Measurements from ENCODE around the gene GPRIN2. TPM values are rescaled to one million over a fixed set of nuclear protein-coding genes. Genes with fewer than 3 reads are reported as not detected.

Gene GPRIN2
- total RNA-seq, 1 experiment from 2014 or later: 1.6 TPM

DNA sequence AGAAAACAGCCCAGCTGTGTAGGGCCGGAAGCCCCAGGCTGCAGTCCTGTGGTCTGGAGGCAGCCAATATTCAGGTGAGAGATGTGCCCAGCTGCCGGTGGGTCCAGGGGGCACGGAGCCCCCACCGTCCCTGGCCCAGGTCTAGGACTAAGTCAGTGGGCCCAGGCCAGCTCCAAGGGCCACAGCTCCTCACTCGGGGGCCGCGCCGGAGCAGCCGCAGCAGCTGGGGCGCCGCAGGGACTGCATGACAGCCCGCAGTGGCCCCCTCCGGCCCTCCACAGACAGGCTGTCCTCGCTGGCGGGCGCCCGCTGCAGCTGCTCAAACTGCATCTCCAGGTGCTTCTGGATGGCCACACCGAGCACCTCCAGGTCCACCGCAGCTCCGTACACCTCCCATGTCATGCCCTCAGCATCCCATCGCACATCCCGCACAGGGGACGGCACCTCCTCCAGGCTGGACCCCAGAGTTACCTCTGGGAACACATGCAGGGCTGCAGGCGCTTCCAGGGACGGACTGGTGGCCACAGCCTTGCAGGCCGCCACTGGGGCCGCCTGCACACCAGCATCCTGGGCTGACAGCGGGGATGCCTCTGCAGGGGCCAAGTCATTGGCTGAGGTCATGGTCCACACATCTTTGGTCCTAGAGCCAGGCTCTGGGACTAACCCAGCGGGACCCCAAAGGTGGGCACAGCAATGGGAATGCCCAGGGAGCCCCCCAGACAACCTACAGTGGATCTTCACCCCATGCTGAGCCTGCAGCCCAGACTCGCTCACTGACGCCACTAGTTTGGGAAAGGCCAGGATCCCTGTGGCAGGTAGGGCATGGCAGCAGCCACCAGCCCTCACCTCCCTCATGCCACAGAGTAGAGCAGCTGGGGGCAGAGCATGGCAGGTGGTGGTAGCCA lies 7.0 kb downstream of the GPRIN2 start:
- no peak for DNase-seq (ENCODE audit: low read depth)

DNA sequence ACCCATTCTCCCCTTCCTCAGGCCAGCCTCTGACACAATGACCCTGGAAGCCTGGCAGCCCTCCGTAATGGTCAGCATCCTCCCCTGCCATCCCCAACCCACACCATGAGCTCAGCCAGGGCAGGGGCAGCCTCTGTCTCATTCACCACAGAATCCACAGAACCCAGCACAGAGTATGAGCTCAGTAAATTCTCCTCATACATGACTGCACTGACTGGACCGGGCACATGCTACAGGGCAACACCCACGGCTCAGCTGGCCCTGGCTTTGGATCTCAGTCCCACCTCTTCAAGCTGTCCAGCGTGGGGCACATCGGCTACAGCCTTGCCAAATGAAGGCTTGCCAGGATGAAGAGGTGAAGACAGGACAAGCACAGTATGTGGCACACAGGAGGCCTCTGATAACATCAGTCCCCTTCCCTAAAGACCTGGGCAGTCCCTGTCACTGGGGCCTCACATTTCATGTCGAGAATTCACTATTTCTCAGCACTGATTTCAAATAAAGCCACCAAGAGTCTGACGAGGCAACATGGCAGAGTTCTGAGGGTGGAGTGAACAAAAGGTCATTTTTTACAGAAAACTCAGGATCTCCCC lies 7.9 kb downstream of the GPRIN2 start:
- DNase-seq (ENCODE audit: low read depth): peak; percentile 45

DNA sequence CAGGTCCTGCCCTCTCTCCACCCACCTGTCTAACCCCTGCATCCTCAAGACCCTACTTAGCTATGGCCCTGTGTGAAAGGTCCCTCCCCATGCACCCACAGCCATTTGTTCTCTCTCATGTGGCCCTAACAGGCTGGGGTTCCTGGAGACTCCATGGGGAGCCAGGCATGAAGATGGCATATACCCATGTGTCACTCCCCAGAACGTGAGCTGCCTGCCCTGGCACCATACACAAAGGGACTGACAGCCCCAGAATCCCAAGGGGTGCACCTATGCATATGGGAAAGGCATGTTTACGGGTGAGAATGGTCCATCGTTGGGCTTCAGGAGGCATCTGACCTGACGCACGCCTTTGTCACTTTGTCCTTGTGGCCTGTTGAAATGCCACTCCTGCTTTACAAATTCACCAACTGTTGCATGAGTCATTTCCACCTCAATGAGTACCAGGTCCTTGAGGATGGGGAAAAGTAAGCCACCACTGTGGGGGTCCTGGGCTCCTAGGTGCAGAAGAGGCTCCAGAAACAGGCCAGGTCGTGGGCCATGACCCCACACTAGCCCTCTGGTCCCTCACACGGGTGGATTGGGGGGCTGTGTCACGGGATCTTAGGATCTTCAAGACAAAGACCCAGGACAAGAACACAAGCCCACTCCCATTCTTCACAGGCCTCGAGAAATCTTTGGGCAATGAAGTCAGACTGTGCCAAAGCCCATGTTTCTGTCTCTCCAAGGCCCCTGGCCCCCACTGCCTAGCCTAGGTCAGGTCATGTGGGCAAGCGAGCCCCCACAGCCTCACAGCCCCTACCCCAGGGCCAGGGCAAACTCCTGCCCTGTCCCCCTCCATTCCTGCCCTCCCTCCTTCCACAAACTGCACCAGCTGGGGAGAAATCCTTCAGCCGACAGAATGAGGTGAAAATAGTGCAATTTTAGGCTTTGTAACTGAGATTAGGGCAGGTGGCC lies 8.6 kb downstream of the GPRIN2 start:
- peak; percentile 34 for DNase-seq (ENCODE audit: low read depth)

DNA sequence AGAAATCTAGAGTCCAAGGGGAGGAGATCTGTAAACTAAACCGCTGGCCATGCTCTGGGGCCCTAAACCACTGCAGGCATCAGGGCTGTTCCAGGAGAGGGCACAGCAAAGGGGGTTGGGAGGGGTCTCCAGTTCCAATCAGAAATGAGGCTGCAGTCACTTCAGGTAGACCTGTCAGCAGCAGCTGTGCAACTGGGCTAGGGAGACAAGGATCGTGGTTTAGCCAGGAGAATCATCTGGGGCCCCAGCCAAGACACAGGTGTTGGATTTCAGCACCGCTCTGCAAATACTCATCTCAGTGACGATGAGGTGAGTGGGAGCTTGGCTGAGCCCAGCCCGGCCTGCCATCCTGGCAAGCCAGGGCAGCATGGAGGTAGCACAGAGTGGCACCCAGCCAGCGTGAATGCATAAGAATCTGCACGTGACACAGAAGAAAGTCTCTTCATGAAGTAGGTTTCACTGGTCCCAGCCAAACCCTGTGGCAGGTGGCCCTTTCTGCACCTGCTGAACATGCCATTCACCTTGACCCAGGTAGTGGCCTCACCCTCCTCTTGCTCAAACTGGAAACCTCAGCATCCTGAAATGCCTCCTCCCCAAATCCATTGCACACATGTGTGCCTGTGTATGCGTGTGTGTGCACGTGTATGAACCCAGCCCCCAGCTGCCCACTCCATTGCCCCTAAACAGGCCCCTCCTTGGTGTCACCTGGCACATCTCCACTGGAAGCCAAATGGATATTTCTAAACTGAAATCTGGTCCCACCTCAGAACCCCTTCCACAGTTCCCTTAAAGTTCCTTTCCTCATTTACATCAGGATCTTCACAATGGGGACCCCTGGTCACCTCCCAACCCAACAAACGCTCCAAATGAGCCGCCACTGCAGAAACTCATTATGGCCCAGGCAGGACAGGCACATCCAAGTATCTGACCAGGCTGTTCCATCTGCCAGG lies 9.6 kb downstream of the GPRIN2 start:
- DNase-seq (ENCODE audit: low read depth): no peak

DNA sequence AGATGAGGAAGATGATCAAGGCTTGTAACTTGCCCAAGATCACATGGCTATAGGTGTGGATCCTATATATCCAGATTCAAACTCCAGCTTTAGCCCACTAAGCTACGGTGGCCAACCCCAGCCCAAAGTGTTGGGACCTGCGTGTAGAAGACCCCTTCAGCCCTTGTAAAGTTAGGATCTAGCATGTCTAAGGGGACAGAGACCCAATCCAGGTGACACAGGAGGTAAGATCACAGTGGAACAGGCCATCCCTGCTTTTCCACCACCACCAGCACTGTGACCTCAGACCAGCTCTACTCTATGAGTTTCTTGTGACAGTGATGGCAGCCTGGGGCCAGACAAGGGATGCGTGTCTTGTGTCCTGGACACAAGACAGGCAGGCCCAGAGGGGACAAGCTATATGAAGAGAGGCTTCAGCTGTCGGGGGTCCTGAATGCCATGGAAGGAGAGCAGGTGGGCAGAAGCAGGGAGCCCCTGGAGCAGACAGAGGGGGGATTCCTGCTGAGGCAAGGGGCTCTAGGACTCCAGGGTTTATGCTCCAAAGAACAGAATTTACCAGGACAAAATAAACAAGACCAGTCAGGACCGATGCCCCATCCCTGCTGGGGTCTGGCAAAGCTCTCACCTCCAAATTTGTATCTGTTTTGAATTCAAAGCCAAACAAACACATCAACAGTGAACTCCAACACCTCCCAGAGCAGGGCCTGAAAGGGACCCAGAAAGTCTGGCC lies 10.4 kb downstream of the GPRIN2 start:
- no peak for DNase-seq (ENCODE audit: low read depth)

DNA sequence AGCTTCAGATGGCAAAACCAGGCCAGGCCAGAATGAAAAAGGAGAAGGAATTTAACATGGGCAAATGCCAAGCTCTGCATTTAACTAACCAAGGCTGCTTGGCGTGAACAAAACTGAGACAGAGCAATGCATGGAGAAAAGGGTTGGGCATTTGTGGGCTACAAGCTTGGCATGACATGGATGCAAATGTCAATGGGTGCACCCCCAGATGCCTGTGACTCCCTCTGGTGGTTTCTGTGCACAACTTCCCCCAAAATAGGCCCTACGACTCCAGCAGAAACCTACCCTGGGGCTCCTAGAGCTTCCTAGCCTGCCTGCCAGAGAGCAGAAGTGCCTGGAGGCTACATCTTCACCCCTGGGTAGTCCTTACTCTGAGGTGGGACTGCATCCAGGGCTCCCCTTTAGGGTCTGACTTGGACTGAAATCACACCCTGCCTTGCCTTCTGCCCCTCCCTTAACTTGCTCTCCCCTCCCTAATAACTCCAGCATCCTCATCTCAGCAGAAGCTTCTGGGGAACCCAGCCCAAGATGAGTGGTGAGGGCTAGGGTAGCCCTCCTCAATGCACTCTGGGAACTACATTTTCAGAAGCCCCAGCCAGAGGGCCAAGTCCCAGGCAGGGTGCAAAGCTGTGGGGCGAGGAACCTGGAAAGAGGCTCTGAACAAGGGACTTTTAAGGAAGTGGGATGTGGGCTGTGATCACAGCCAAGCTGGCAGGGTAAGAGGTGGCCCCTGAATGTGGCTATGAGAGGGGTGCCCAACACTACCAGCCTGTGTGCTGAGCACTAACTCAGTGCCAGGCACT lies 11.3 kb downstream of the GPRIN2 start:
- peak; percentile 67 for DNase-seq (ENCODE audit: low read depth)

DNA sequence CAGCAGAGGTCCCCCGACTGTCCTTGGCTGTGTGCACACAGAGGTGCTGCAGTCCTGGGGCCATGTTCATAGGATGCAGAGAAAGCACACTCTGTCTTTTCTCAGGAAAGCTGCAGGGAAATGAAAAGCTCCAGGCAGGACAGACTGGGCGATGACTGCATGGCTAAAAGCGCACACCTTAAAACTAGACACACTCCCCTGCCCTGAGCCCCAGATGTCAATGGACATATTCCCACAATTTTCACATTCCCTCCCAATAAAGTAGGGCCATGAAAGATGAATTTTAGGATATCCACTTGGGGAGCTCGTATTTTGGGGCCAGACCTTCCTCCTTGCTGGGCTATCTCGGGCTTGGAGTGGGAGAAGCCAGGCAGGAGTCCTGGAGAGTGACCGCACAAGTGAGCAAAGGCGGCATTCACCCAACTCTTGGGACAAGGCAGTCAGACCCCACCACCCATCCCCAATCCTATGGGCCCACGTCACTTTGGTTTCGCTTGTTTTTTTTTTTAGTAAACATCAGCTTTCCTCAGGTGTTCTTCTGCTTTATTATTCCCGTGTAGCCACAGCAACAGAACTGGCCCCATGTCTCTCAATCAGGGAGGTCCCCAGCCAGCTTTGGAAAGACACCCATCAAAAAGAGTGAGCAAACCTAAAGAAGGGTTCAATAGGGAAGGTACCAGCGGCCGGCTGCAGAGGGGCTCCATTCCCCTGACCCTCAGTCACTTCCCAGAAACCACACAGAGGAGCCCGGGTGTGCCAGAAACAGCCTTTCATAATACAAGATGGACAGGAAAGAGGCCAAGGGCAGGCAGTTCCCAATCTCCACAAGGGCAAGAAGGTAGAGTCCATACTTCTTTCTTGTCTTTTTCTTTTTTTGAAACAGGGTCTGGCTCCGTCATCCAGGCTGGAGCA lies 12.7 kb downstream of the GPRIN2 start:
- DNase-seq (ENCODE audit: low read depth): no peak

DNA sequence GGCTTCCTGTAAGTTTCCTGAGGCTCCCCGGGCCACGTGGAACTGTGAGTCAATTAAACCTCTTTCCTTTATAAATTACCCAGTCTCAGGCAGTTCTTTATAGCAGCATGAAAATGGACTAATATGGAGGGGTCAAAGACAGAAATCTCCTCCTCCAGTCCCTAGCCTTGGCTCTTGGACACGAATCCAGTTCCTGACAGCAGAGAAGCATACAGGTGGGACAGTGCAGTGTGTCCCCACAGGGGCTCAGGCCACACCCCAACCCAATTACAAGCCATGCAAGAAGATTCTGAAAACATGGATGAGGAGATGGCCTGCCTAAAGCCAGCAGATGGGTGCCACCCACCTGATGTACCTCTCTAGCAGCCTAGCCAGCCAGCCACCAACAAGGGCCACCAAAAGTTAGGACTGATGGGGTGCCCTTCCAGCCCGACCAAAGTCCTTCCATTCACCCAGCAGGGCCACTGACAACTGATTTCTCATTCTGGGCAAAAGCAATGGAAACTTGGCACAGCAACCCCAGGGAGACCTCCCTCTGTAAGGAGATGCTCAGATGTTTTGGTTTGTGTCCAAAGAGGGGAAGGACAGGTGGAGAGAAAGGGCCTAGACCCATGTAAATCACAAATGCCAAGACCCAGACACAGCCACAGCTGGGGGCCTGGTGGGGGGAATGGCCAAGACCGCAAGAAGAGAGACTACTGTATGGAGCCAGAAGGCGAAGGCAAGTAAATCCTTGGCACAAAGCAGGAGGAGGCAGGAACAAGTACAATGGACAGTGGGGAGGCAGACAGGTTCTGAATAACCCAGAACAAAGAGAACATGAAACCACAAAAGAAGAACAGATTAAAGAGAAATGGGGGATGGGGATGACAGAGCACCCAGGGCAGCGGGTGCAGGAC lies 13.6 kb downstream of the GPRIN2 start:
- no peak for DNase-seq (ENCODE audit: low read depth)

DNA sequence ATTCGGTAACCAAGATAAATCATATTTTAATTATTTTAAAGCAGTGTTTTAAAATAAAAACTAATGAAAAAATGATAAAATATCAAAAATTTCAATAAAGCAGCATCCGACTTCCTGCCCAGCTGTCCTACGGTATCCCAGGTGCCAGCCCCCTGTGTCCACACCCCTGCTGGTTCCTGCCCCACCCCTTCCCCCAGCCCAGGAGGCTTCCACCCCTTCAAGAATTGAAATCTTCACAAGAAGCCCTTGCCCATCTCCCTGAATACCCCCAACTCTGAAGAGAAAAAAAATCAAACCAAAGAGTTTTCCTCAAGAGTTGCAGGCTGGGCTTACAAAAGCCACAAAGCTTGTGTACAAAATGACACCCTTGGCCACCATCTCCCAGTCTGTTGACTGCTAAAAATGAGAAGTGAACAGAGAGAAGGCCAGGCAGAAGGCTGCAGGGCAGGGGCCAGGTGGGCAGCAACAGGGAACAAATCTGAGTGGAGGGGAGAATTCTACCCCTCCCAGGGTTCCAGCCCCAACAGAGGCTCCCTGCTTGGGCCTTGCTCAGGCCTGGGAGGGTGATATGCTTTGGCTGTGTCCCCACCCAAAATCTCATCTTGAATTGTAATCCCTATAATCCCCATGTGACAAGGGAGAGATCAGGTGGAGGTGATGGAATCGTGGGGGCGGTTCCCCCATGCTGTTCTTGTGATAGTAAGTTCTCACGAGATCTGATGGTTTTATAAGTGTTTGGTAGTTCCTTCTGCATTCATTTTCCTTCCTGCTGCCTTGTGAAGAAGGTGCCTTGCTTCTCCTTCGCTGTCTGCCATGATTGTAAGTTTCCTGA lies 14.5 kb downstream of the GPRIN2 start:
- DNase-seq (ENCODE audit: low read depth): no peak

DNA sequence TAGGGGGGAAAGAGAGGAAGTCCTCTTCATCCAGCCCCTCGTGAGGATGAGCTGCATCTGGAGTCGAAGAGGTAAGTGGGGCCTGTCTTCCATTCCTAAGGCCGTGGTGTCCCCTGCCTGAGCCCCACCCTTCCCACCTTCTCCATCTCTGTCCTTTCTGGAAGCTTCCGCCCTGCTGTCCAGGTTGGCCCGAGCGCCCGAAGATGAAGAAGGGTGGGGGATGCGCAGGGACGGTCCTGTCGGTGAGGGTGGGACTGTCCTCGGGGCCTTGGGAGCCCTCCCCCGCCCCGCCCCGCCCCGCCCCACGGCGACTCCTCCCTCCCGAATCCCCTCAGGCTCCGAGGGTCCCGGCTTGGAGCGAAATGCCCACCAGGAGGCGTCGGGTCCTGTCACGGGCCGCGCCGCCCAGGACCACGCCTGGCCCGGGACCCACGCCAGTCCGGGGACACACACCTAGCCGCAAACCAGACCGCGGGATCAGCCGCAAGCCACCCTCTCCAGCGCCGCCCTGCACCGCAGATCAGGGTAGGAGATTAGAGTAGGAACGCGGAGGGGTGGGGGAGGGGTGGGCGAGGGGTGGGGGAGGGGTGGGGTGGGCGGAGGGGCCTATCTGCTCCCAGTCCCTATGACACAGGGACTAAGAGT lies 15.3 kb downstream of the GPRIN2 start:
- DNase-seq (ENCODE audit: low read depth): no peak

DNA sequence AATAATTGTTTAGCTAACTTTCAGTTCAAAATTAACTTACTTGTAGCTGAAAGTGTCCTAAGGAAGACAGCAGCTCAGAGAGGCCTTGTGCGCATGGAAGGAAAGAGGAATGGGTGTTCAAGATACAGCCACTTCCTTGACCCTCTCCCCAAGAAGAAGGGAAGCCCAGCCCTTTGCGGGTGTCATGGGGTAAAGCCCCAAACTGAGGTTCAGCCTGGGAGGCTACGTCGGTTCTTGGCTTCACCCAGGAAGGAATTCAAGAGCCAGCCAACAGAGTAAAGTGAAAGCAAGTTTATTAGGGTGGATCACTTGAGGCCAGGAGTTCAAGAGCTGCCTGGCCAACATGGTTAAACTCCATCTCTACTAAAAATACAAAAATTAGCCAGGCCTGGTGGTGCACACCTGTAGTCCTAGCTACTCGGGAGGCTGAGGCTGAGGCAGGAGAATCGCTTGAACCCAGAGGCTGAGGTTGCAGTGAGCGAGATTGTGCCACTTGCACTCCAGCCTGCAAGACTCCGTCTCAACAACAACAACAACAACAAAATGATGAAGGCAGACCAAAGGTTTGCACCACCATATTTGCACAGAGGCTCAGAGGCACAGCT lies 15.9 kb downstream of the GPRIN2 start:
- DNase-seq (ENCODE audit: low read depth): no peak

DNA sequence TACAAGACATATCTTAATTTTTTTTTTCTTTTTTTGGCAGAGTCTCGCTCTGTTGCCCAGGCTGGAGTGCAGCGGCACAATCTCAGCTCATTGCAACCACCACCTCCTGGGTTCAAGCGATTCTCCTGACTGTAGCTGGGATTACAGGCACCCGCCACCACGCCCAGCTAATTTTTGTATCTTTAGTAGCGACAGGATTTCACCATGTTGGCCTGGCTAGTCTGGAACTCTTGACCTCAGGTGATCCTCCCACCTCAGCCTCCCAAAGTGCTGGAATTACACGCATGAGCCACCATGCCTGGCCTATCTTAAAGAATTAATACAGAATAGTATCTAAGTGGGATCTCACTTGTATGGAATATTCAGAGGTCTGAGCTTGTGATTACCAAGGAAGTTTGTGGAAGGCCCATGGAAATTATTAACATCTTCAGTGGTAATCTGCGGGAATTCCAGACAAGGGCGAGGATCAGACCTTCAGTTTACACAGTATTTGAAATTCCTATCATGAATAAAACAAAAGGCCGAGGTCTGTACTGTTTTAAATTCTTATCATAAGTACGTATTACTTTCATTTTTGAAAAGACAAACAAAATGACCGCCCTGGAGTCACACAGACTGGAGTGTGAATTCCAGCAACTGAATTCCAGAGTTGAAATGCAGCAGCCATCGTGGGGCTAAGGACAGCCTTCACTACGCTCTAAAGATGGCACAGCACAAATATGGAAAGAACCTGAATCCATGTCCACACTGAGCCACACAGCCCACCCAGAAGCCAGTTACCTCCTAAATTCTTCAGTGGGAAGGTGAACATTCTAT lies 16.7 kb downstream of the GPRIN2 start:
- peak; percentile 81 for DNase-seq (ENCODE audit: low read depth)

DNA sequence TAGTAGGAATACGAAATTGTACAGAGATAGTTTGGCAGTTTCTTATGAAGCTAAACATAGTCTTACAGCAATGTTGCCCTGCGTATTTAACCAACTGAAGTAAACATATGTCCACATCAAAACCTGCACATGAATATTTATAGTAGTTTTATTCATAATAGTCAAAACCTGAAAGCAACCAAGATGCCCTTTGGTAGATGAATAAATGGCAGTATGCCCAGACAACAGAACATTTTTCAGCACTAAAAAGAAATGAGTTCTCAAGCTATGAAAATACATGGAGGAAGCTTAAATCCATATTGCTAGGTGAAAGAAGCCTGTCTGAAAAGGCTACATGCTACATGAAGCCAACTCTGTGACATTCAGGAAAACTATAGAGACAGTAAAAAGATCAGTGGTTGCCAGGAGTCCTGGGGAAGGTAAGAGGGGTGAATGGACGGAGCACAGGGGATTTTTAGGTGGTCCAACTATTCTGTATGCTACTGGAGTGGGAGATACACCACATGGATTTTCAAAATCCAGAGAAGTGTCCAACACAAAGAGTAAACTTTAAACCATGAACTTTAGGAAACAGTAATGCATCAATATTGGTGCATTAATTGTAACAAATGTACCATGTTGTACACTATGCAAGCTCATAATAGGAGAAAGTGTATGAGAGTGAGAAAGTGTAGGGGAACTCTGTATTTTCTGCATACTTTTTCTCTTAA lies 17.6 kb downstream of the GPRIN2 start:
- peak; percentile 33 for DNase-seq (ENCODE audit: low read depth)

DNA sequence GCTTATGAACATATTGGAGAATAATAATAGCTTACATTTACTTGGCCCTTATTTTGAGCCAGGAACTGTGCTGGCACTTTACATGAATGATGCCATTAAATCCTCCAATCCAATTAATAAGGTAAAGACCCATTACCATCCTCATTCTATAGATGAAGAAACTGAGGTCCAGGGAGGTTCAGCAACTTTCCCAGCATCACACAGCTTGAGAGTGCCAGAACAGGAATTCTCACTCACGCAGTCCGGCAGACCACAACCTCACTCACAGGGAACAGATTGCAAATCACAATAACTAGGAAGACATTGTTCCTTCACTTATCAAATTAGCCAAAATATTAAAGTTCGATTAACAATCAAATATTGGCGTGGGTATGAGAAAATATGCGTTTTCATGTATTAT lies 18.3 kb downstream of the GPRIN2 start:
- no peak for DNase-seq (ENCODE audit: low read depth)
